K562 (cell line): ENCODE measurements around the gene IL1RL2. TPM values are rescaled to one million over a fixed set of nuclear protein-coding genes. Genes with fewer than 3 reads are reported as not detected.

Source experiments
- HDAC1 ChIP-seq, 2 experiments: fragments of 450-650 bp; IDR thresholded peaks; 2 replicates each; pipeline ENCODE4 v1.6.1; 2016 to 2017; ENCODE audit warnings: inconsistent platforms in 1 of 2, mild to moderate bottlenecking in 1 of 2, moderate library complexity in 1 of 2
- KAT2B ChIP-seq: IDR thresholded peaks from one replicate; pipeline ENCODE4 v1.6.1; 2012; ENCODE audit warnings: low read depth, mild to moderate bottlenecking, control low read depth, inconsistent platforms, low read length, moderate library complexity
- MAFG ChIP-seq: fragments of 450-650 bp; conservative IDR thresholded peaks from 2 replicates; pipeline ENCODE4 v1.6.1; 2016; ENCODE audit warnings: missing genetic modification characterization, missing compliant biosample characterization
- MEF2D ChIP-seq: conservative IDR thresholded peaks from 2 replicates; pipeline ENCODE4 v1.6.1; 2016; ENCODE audit warnings: low read depth, missing genetic modification characterization, missing compliant biosample characterization
- MTA2 ChIP-seq: fragments of 450-650 bp; IDR thresholded peaks from 2 replicates; pipeline ENCODE4 v1.6.1; 2016; ENCODE audit warnings: low read depth
- NRF1 ChIP-seq, 2 experiments: fragments of 450-650 bp; IDR thresholded peaks in 1 of 2; conservative IDR thresholded peaks in 1 of 2; 2 replicates each; pipeline ENCODE4 v1.6.1; 2014; ENCODE audit warnings: mild to moderate bottlenecking in 2 of 2
- RBM34 ChIP-seq: fragments of 200-400 bp; formaldehyde crosslinking; IDR thresholded peaks from 2 replicates; pipeline ENCODE4 v1.6.1; 2018; ENCODE audit warnings: low read length, borderline replicate concordance; ENCODE audit not compliant: insufficient read depth
- SMARCB1 ChIP-seq: IDR thresholded peaks from 2 replicates; pipeline ENCODE4 v1.6.1; 2011; ENCODE audit warnings: improper control_type of control experiment, low read depth; ENCODE audit not compliant: insufficient read length
- SREBF2 ChIP-seq: sonication (generic); formaldehyde crosslinking; IDR thresholded peaks from 2 replicates; pipeline ENCODE4 v1.4.0; 2020; ENCODE audit warnings: mild to moderate bottlenecking, missing genetic modification reagents
- TAF7 ChIP-seq: fragments of 450-650 bp; IDR thresholded peaks from 2 replicates; pipeline ENCODE4 v1.6.1; 2016; ENCODE audit warnings: missing genetic modification characterization, missing compliant biosample characterization
- THRAP3 ChIP-seq: fragments of 450-650 bp; IDR thresholded peaks from 2 replicates; pipeline ENCODE4 v1.6.1; 2016; ENCODE audit warnings: mild to moderate bottlenecking, inconsistent platforms, borderline replicate concordance
- ZNF239 ChIP-seq: fragments of 250-450 bp; sonication (Bioruptor Pico); IDR thresholded peaks from 2 replicates; pipeline ENCODE4 v1.4.0; 2020; ENCODE audit warnings: mild to moderate bottlenecking
- ZNF347 ChIP-seq: fragments of 450-650 bp; formaldehyde crosslinking; IDR thresholded peaks from 2 replicates; pipeline ENCODE4 v1.4.0; 2020; ENCODE audit warnings: low read depth, mild to moderate bottlenecking, moderate library complexity
- ZNF408 ChIP-seq: fragments of 250-450 bp; sonication (Bioruptor Pico); IDR thresholded peaks from 2 replicates; pipeline ENCODE4 v1.4.0; 2020; ENCODE audit warnings: low read depth, mild to moderate bottlenecking, moderate library complexity
- ZNF695 ChIP-seq: fragments of 450-650 bp; formaldehyde crosslinking; IDR thresholded peaks from 2 replicates; pipeline ENCODE4 v1.4.0; 2020; ENCODE audit warnings: mild to moderate bottlenecking, moderate library complexity
- polyA plus RNA-seq, 8 experiments: library from polyadenylated mRNA; depleted of rRNA in 4 of 8; stranded (reverse) in 5 of 8; unstranded in 3 of 8; fragments of >200 nt; fragmentation: Nextera tagmentation in 2 of 8; fragmentation: Illumina TruSeq in 1 of 8; extraction: Ambion mirVana in 2 of 8; extraction: Trizol in 1 of 8; gene quantifications; 2 replicates each; pipeline versions ENCODE4 v1.2.1 to v1.2.3, GENCODE V29; 2011 to 2014; ENCODE audit warnings: inconsistent platforms in 1 of 8, missing spikeins in 1 of 8
- total RNA-seq, 7 experiments: library from RNA; depleted of rRNA in 6 of 7; stranded (reverse); fragments of >200 nt in 6 of 7; fragmentation: Illumina TruSeq in 2 of 7; extraction: Trizol in 2 of 7; gene quantifications; 2 replicates each; pipeline versions ENCODE4 v1.2.1 to v1.2.3, GENCODE V29; 2011 to 2021; ENCODE audit warnings: low replicate concordance in 1 of 7
- TF ChIP-seq, protein P1 (sequence below): sonication (generic); formaldehyde crosslinking; IDR thresholded peaks from 2 replicates; pipeline ENCODE4 v1.8.1; 2023; ENCODE audit warnings: mild to moderate bottlenecking, missing genetic modification reagents
- TF ChIP-seq, protein P2 (sequence below): fragments of 450-650 bp; IDR thresholded peaks from 2 replicates; pipeline ENCODE4 v1.6.1; 2017; ENCODE audit warnings: antibody characterized with exemption, mild to moderate bottlenecking
- TF ChIP-seq, protein P3 (sequence below): sonication (generic); formaldehyde crosslinking; IDR thresholded peaks from 2 replicates; pipeline ENCODE4 v1.8.1; 2023; ENCODE audit warnings: mild to moderate bottlenecking, missing genetic modification reagents, moderate library complexity
- TF ChIP-seq, protein P4 (sequence below), 2 experiments: IDR thresholded peaks; 2 replicates each; pipeline ENCODE4 v1.6.1; 2012; ENCODE audit warnings: improper control_type of control experiment in 2 of 2, low read depth in 2 of 2, low read length in 2 of 2, borderline replicate concordance in 1 of 2

IL1RL2 gene
- total and polyA plus RNA-seq, 9 of the 15 experiments (the other 6 are each of a cell fraction or from before 2014, with no cell fraction given), result not detected

DNA sequence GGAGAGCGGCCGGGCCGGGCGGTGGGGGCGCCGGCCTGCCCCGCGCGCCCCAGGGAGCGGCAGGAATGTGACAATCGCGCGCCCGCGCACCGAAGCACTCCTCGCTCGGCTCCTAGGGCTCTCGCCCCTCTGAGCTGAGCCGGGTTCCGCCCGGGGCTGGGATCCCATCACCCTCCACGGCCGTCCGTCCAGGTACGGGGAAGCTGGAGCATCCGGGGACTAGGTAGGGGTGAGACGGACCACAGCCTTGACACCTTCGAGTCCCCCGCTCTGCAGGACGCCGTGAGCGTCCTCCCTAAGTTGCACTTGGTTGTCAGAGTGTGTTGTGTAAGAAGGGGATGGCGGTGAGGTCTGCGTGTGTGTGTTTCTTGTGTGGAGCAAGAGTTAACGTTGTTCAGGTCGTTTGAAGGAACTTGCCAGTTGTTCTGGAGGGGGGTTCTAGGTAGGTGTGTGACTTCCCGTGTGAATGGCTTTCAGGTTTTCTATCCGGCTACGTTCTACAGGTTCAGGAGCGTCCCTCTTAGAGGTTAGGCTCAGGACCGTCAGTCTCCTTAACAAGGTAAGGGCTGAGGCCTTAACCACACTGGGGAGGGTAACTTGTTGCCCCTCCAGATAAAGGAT, 43.9 kb upstream of the IL1RL2 start (continued):
- TF ChIP-seq, protein P1, sequence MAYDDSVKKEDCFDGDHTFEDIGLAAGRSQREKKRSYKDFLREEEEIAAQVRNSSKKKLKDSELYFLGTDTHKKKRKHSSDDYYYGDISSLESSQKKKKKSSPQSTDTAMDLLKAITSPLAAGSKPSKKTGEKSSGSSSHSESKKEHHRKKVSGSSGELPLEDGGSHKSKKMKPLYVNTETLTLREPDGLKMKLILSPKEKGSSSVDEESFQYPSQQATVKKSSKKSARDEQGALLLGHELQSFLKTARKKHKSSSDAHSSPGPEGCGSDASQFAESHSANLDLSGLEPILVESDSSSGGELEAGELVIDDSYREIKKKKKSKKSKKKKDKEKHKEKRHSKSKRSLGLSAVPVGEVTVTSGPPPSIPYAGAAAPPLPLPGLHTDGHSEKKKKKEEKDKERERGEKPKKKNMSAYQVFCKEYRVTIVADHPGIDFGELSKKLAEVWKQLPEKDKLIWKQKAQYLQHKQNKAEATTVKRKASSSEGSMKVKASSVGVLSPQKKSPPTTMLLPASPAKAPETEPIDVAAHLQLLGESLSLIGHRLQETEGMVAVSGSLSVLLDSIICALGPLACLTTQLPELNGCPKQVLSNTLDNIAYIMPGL (CRISPR knock-in tag), result no peak
- TF ChIP-seq HDAC1 (IDR thresholded peaks at IDR 0.05), result peak in 1 of 2 experiments; percentile 44; a peak in 1 of 4 replicates
- TF ChIP-seq MTA2, result no peak
- TF ChIP-seq MEF2D (tag), result no peak
- no peak for TF ChIP-seq ZNF695
- TF ChIP-seq THRAP3, result no peak
- TF ChIP-seq ZNF408 (CRISPR knock-in tag), result no peak
- no peak for TF ChIP-seq KAT2B
- peak; percentile 51; the same call in 1 of the 2 replicates for TF ChIP-seq ZNF239 (CRISPR knock-in tag)
- TF ChIP-seq TAF7 (tag), result no peak
- TF ChIP-seq RBM34, result no peak
- TF ChIP-seq, protein P2, sequence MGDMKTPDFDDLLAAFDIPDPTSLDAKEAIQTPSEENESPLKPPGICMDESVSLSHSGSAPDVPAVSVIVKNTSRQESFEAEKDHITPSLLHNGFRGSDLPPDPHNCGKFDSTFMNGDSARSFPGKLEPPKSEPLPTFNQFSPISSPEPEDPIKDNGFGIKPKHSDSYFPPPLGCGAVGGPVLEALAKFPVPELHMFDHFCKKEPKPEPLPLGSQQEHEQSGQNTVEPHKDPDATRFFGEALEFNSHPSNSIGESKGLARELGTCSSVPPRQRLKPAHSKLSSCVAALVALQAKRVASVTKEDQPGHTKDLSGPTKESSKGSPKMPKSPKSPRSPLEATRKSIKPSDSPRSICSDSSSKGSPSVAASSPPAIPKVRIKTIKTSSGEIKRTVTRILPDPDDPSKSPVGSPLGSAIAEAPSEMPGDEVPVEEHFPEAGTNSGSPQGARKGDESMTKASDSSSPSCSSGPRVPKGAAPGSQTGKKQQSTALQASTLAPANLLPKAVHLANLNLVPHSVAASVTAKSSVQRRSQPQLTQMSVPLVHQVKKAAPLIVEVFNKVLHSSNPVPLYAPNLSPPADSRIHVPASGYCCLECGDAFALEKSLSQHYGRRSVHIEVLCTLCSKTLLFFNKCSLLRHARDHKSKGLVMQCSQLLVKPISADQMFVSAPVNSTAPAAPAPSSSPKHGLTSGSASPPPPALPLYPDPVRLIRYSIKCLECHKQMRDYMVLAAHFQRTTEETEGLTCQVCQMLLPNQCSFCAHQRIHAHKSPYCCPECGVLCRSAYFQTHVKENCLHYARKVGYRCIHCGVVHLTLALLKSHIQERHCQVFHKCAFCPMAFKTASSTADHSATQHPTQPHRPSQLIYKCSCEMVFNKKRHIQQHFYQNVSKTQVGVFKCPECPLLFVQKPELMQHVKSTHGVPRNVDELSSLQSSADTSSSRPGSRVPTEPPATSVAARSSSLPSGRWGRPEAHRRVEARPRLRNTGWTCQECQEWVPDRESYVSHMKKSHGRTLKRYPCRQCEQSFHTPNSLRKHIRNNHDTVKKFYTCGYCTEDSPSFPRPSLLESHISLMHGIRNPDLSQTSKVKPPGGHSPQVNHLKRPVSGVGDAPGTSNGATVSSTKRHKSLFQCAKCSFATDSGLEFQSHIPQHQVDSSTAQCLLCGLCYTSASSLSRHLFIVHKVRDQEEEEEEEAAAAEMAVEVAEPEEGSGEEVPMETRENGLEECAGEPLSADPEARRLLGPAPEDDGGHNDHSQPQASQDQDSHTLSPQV, result 0 out of 2 replicates have a peak, but pooled peaks have one; percentile 25
- no peak for TF ChIP-seq ZNF347 (CRISPR knock-in tag)
- TF ChIP-seq, protein P3, sequence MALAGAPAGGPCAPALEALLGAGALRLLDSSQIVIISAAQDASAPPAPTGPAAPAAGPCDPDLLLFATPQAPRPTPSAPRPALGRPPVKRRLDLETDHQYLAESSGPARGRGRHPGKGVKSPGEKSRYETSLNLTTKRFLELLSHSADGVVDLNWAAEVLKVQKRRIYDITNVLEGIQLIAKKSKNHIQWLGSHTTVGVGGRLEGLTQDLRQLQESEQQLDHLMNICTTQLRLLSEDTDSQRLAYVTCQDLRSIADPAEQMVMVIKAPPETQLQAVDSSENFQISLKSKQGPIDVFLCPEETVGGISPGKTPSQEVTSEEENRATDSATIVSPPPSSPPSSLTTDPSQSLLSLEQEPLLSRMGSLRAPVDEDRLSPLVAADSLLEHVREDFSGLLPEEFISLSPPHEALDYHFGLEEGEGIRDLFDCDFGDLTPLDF (CRISPR knock-in tag), result no peak
- no peak for TF ChIP-seq MAFG (tag)
- TF ChIP-seq, protein P4, sequence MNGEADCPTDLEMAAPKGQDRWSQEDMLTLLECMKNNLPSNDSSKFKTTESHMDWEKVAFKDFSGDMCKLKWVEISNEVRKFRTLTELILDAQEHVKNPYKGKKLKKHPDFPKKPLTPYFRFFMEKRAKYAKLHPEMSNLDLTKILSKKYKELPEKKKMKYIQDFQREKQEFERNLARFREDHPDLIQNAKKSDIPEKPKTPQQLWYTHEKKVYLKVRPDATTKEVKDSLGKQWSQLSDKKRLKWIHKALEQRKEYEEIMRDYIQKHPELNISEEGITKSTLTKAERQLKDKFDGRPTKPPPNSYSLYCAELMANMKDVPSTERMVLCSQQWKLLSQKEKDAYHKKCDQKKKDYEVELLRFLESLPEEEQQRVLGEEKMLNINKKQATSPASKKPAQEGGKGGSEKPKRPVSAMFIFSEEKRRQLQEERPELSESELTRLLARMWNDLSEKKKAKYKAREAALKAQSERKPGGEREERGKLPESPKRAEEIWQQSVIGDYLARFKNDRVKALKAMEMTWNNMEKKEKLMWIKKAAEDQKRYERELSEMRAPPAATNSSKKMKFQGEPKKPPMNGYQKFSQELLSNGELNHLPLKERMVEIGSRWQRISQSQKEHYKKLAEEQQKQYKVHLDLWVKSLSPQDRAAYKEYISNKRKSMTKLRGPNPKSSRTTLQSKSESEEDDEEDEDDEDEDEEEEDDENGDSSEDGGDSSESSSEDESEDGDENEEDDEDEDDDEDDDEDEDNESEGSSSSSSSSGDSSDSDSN (IDR thresholded peaks at IDR 0.05; ENCODE audit: borderline replicate concordance in 1 of 2, low read depth in 2 of 2, low read length in 2 of 2), result peak in 1 of 2 experiments; percentile 7; a peak in 2 of 4 replicates
- peak; percentile 41 to 55; a peak in 2 of 4 replicates for TF ChIP-seq NRF1 (conservative IDR thresholded peaks at IDR 0.05 in 1 of 2, IDR thresholded peaks at IDR 0.05 in 1 of 2)
- no peak for TF ChIP-seq SMARCB1
- TF ChIP-seq SREBF2 (CRISPR knock-in tag), result no peak
